GM23248 (cell line): Measurements from ENCODE around the gene CEP131. TPM values are rescaled to one million over a fixed set of nuclear protein-coding genes. Genes with fewer than 3 reads are reported as not detected.

ENCODE experiments used
- DNase-seq: peaks from one replicate; pipeline ENCODE4 v3.0.0-alpha.2; 2015
- H2AFZ ChIP-seq: fragments of 200-600 bp; sonication (generic); 2 replicates; pipeline ENCODE4 v1.6.1; 2016; ENCODE audit warnings: antibody characterized with exemption
- H3F3A ChIP-seq: fragments of 200-600 bp; sonication (generic); 2 replicates; pipeline ENCODE4 v1.6.1; 2016; ENCODE audit warnings: mild to moderate bottlenecking, antibody characterized with exemption, mixed run types; ENCODE audit not compliant: insufficient read depth
- H3K27ac ChIP-seq: fragments of 200-600 bp; sonication (generic); 2 replicates; pipeline ENCODE4 v1.5.1; 2016; ENCODE audit warnings: mild to moderate bottlenecking
- H3K27me3 ChIP-seq: fragments of 200-600 bp; sonication (generic); replicated peaks from 2 replicates; pipeline ENCODE4 v1.6.1; 2016; ENCODE audit warnings: mild to moderate bottlenecking; ENCODE audit not compliant: insufficient read depth
- H3K36me3 ChIP-seq: fragments of 200-600 bp; sonication (generic); 2 replicates; pipeline ENCODE4 v1.6.1; 2016; ENCODE audit warnings: low read depth, mild to moderate bottlenecking
- H3K4me1 ChIP-seq: fragments of 200-600 bp; sonication (generic); 2 replicates; pipeline ENCODE4 v1.6.1; 2016; ENCODE audit warnings: mild to moderate bottlenecking; ENCODE audit not compliant: insufficient read depth
- H3K4me2 ChIP-seq: fragments of 200-600 bp; sonication (generic); one replicate; pipeline ENCODE4 v1.6.1; 2016; ENCODE audit warnings: mild to moderate bottlenecking; ENCODE audit not compliant: unreplicated experiment
- H3K4me3 ChIP-seq: fragments of 200-600 bp; sonication (generic); 2 replicates; pipeline ENCODE4 v1.5.1; 2016; ENCODE audit warnings: mild to moderate bottlenecking
- H3K79me2 ChIP-seq: fragments of 200-600 bp; sonication (generic); 2 replicates; pipeline ENCODE4 v1.6.1; 2016; ENCODE audit warnings: mild to moderate bottlenecking; ENCODE audit not compliant: insufficient read depth
- H3K9ac ChIP-seq: fragments of 200-600 bp; sonication (generic); 2 replicates; pipeline ENCODE4 v1.6.1; 2016; ENCODE audit warnings: mild to moderate bottlenecking
- H3K9me2 ChIP-seq: fragments of 200-600 bp; sonication (generic); 2 replicates; pipeline ENCODE4 v1.6.1; 2016; ENCODE audit warnings: mixed run types, mild to moderate bottlenecking, moderate library complexity; ENCODE audit not compliant: insufficient read depth
- H3K9me3 ChIP-seq: fragments of 200-600 bp; sonication (generic); one replicate; pipeline ENCODE4 v1.6.1; 2017; ENCODE audit warnings: low read depth
- H4K20me1 ChIP-seq: fragments of 200-600 bp; sonication (generic); 2 replicates; pipeline ENCODE4 v1.6.0; 2016; ENCODE audit not compliant: insufficient read depth
- EZH2 ChIP-seq: fragments of 200-600 bp; sonication (generic); IDR thresholded peaks from 2 replicates; pipeline ENCODE4 v1.6.1; 2018; ENCODE audit warnings: antibody characterized with exemption, mild to moderate bottlenecking; ENCODE audit not compliant: insufficient read depth, poor library complexity, severe bottlenecking
- EZH2phosphoT487 ChIP-seq: fragments of 200-600 bp; sonication (generic); IDR thresholded peaks from 2 replicates; pipeline ENCODE4 v1.6.1; 2018; ENCODE audit warnings: antibody characterized with exemption, moderate library complexity, mild to moderate bottlenecking, low read depth; ENCODE audit not compliant: insufficient read depth
- WGBS, 2 experiments: methylation state at CpG; one replicate each; pipeline ENCODE4 v1.1.6; 2015 to 2017; ENCODE audit warnings: low lambda C conversion rate in 2 of 2, low coverage in 1 of 2; ENCODE audit errors: missing lambda C conversion rate in 2 of 2; 5-methylcytosine and 5-hydroxymethylcytosine counted together
- in situ Hi-C: fragments of 300-500 bp; cut with MboI; formaldehyde crosslinking; loops from 2 replicates; pipeline ENCODE4 v1.15.0; 2020
- polyA plus RNA-seq: library from polyadenylated mRNA; unstranded; fragments of >200 nt; fragmentation: Nextera tagmentation; extraction: Ambion mirVana; gene quantifications from 2 replicates; pipeline ENCODE4 v1.2.1, GENCODE V29; 2016
- total RNA-seq: library from RNA; depleted of rRNA; stranded (reverse); fragments of >200 nt; shearing (Covaris generic); gene quantifications from 2 replicates; pipeline ENCODE4 v1.2.3, GENCODE V29; 2014

The CEP131 gene
- total and polyA plus RNA-seq, 2 experiments from 2014 or later, result 5.6 to 8.0 TPM

DNA sequence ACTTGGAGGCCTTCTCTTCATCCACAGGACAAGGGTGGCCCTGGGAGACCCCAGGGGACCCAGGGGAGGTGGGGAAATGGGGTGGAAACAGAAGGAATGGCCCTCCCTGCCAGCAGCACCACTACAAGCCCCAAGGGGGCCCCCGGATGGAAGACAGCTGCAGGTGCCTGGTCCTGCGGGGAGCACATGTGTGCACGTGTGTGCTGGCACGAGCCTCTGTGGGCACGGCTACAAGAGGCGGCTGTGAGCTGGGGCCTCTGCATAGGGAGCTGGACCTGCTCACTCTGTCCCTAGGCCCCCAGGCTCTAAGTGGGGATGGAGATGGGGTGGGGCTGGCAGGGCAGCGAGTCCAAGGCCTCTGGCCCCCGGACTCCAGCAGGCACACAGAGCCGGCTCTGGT lies 43.5 kb downstream of the CEP131 start:
- TF ChIP-seq EZH2, result no peak
- no peak for TF ChIP-seq EZH2phosphoT487
- Histone ChIP-seq H2AFZ (no peak overlapping the region), H3K4me2 (no peak overlapping the region), H4K20me1 (no peaks in the 10 kb centered on the region), H3K27me3 (no peaks in the 10 kb centered on the region), H3K4me3 (no peak overlapping the region), H3K9ac (no peak overlapping the region), H3K9me3 (no peaks in the 10 kb centered on the region), H3K36me3 (no peaks in the 10 kb centered on the region), H3F3A (no peaks in the 10 kb centered on the region), H3K4me1 (no peaks in the 10 kb centered on the region), H3K79me2 (no peaks in the 10 kb centered on the region), H3K27ac (no peak overlapping the region), H3K9me2 (no peaks in the 10 kb centered on the region)
- in situ Hi-C loops, result no loop called here
- 43 to 56% methylated on average over 7 to 9 of the region's 9 CpGs for WGBS, 2 experiments
- no peak for DNase-seq

- H3K9me2 ChIP-seq, result no peaks in the 10 kb centered on the region
- WGBS, 2 experiments, result 76 to 79% methylated on average over 22 to 25 of the region's 25 CpGs
- H3K36me3 ChIP-seq, result no peaks in the 10 kb centered on the region
- H3F3A ChIP-seq, result no peaks in the 10 kb centered on the region
- H3K4me2 ChIP-seq, result no peak overlapping the region
- no peak overlapping the region for H3K4me3 ChIP-seq
- no peaks in the 10 kb centered on the region for H3K79me2 ChIP-seq
- H3K4me1 ChIP-seq, result no peaks in the 10 kb centered on the region
- no peaks in the 10 kb centered on the region for H3K27me3 ChIP-seq
- no peak overlapping the region for H3K9ac ChIP-seq
- TF ChIP-seq EZH2phosphoT487 (no peak), EZH2 (no peak)
- no peak overlapping the region for H3K27ac ChIP-seq
- H3K9me3 ChIP-seq, result no peaks in the 10 kb centered on the region
- no peak for DNase-seq
- no peaks in the 10 kb centered on the region for H4K20me1 ChIP-seq
- no peak overlapping the region for H2AFZ ChIP-seq
- in situ Hi-C loops, result no loop called here
Measured at GRCh38 chr17:81178136-81179091, 44.4 kb downstream of the CEP131 start.

GRCh38 chr17:81176666-81177065 lies 46.1 kb downstream of the CEP131 start:
- Histone ChIP-seq H3K9me2 (no peaks in the 10 kb centered on the region), H3K36me3 (no peaks in the 10 kb centered on the region), H3K4me3 (no peak overlapping the region), H3K4me1 (no peaks in the 10 kb centered on the region), H3K27ac (no peak overlapping the region), H2AFZ (no peak overlapping the region), H4K20me1 (no peaks in the 10 kb centered on the region), H3K4me2 (no peak overlapping the region), H3K9me3 (no peaks in the 10 kb centered on the region), H3K79me2 (no peaks in the 10 kb centered on the region), H3K9ac (no peak overlapping the region), H3F3A (no peaks in the 10 kb centered on the region), H3K27me3 (no peaks in the 10 kb centered on the region)
- TF ChIP-seq EZH2phosphoT487 (no peak), EZH2 (no peak)
- peak; percentile 12 for DNase-seq
- WGBS, 2 experiments, result 85 to 88% methylated on average over 6 to 7 of the region's 7 CpGs
- in situ Hi-C loops, result no loop called here

GRCh38 chr17:81173762-81174155 lies 49.0 kb downstream of the CEP131 start:
- H3K4me3 ChIP-seq, result no peak overlapping the region
- no peak overlapping the region for H3K9ac ChIP-seq
- no peaks in the 10 kb centered on the region for H3K9me3 ChIP-seq
- no peaks in the 10 kb centered on the region for H3F3A ChIP-seq
- peak; percentile 19 for DNase-seq
- no peaks in the 10 kb centered on the region for H3K79me2 ChIP-seq
- no peak overlapping the region for H3K4me2 ChIP-seq
- H3K36me3 ChIP-seq, result no peaks in the 10 kb centered on the region
- WGBS, 2 experiments, result 5 to 6% methylated on average over 1 of the region's 1 CpG
- H3K9me2 ChIP-seq, result no peaks in the 10 kb centered on the region
- TF ChIP-seq EZH2 (no peak), EZH2phosphoT487 (no peak)
- no peaks in the 10 kb centered on the region for H3K4me1 ChIP-seq
- in situ Hi-C loops, result no loop called here
- no peaks in the 10 kb centered on the region for H4K20me1 ChIP-seq
- no peaks in the 10 kb centered on the region for H3K27me3 ChIP-seq
- H2AFZ ChIP-seq, result no peak overlapping the region
- no peak overlapping the region for H3K27ac ChIP-seq
